Globus pallidus (tissue), 1 donor: ENCODE data around the gene TMEM135.
A peak's percentile ranks its signal among the peaks of the same experiment; 100 is the strongest.

Experiments
- DNase-seq: peaks from one replicate; pipeline ENCODE4 v3.0.0-alpha.2; 2015; ENCODE audit warnings: low spot score

TMEM135 gene

DNA sequence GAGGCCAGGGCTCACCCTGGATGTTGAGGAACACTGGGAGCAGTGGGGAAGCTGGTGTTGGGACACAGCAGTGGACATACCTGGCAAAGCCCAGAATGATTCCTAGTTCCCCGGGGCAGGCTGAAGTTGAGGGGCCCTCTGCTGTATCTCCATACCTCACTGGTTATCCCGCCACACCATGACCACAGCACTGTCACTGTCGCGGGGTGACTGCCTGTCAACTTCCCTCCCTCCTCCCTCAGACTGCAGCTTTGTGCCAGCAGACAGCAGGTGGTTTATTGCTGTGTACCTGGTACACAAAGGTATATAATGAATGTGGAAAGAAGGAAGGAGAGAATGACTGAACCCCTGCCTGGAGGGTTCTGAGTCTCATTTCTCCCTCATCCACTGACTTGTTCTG, 318.7 kb downstream of the TMEM135 start:
- no peak for DNase-seq

DNA sequence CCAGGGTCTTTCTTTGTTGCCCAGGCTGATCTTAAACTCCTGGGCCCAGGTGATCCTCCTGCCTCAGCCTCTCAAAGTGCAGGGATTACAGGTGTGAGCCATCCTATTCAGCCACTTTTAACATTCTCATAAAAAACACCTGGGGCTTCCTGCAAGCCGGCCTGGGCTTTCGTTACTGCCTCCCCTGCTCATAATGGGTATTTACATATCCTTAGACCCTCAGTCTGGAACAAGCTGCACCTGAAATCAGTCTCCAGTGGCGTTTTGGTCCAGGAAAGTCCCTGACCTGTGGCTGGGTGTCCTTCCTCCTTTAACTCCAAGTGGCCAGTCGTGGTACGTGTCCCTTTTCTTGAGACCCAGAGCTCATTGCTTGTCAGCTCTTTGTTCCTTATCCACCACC, 320.7 kb downstream of the TMEM135 start:
- no peak for DNase-seq

DNA sequence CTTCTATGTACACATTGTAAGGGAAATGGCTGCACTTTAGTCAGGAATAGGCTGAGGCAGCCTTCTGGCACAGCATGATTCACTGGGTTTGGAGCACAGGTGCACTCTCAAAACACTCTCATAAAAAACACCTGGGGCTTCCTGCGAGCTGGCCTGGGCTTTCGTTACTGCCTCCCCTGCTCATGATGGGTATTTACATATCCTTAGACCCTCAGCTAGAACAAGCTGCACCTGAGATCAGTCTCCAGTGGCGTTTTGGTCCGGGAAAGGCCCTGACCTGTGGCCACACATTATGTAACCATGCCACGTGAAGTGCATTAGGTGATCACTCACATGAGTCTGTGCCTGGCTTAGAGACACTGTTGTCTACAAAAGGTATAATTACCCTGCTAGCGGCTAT, 321.7 kb downstream of the TMEM135 start:
- DNase-seq = no peak

DNA sequence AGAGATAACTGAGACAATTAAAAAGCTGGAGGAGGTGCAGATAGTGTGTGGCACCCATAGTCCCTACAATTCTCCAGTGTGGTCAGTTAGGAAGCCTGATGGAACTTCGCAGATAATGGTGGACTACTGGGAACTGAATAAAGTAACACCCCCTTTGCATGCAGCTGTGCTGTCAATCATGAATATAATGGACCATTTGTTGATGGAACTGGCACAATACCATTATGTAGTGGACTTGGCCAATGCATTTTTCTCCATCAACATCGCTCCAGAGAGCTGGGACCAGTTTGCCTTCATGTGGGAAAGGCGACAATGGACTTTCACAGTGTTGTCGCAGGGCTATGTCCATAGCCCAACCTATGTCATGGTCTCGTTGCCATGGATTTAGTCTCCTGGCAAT, 324.2 kb downstream of the TMEM135 start:
- peak; percentile 53 for DNase-seq

DNA sequence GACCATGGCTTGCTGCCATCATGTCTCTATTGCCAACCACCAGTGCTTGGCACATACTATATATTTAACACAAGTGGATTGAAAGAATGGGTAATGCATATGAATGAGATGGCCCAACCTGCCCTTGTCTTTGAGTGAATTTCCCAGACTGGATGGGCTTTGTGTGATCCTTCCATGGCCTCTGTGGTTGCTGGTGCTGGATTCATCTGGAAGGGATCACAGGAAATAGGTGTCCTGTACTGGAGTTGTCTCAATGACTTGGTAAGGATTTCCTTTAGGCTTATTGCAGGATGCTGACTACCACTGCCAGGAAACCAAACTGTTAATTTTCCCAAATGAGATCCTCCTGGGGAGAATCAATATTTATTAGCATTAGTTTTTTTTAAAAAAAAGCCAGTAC, 328.6 kb downstream of the TMEM135 start:
- no peak for DNase-seq

DNA sequence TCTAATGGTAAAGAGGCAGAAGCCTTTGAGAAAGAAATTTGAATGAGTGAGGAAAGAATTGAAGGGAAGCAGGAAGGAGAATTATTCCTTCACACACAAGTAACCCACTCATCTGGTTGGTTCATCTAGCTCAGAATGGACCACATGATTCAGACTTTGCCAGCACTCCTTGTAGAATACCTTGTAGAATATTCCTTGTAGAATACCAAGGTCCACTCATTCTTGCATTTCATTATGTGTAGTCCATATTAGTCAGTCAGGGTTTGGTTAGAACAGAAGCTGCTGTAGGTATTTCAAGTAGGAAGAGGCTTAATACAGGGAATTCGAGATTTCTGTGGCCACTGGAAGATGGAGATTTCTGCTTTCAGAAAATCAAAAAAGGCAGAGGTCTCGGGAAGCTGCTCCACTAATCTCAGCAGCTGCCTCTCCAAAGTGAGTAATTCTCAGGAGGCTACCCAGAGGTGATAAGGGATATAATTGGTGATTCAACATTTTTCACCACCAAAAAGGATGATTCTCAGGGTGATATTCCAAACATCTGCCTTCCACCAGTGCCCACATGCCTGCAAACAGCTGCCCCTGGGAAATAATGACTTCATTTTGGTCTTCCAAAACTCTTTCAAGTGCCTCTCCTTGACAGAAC, 329.1 kb downstream of the TMEM135 start:
- no peak for DNase-seq

DNA sequence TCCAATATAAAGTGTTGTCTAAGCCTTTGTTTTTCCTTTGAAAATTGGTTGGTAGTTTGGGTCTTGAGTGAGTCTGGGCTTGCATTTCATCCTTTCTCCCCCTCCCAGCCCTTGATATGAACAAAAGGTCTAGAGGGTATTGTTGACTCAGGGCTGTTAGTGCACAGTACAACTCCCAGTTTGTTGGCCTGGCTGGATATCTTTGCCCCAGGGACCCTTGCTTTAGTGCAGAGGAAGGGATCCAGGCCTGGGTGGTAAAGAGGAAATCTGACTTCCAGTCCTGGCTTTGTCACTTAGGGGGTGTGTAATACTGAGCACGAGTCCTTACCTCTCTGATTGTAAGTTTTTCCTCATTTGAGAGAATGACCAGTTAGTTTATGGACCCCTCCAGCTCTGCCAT, 330.4 kb downstream of the TMEM135 start:
- no peak for DNase-seq

DNA sequence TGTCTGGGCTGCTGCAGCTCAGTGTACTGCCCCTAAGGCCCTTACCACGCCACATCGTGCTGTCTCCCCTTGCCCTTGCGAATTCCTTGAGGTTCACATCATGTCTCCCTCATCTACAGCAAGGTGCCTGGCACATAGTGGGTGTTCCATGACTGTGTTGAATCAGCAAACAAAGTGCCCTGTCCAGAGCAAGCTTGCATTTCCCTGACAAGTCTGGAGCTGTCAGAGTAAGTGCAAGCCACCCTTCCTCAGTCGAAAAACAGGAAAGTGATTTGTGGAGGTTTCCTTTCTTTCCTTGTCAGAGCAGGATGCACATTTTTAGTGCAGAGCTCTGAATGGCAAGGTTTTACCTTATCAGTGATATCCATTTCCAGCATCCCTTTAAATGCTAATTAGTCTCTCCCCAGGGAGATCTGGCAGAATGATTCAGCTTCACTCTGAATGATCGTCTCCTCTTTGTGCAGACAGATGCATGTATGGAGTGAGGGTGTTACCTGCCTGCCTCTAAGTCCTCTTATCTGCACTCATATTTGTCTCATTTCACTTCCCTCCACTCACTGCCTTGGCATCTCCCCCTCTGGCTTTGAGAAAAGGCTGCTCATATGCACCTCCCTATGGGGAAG, 331.2 kb downstream of the TMEM135 start:
- no peak for DNase-seq

DNA sequence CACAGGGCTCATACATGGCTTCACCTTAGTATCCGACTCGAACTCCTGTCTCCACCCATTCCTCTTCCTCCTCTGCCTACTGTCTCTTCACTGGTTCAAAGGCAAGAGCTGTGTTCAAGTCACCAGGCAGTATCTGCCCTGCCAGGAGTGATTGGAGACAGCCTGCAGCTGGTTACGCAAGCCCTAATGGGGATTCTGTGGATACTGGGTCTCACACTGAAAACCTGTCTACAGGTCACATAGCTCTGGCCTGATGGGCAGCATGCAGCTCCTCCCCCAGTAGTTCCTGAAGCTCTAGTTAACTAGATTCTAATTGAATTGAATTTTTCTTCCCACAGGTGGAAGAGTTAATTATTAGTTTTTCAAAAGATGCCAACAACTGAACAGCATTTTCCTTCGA, 332.2 kb downstream of the TMEM135 start:
- no peak for DNase-seq

DNA sequence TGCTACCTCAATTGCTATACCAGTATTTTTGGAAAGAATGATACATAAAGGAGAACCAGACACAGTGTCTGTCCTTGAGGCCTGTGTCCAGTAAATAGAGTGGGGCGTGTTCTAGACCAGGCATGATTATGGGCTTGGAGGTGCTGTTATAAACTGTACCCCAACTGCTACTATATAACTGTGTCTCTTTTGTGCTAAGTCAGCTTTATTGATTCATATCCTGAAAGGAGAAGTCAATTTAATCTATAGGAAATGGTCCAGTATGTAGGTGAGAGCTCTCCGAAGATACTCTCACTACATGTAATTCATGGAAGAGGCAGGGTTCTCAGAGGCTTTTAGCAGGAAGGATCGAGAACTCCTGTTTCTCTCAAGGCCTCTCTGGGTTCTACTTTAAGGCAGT, 334.3 kb downstream of the TMEM135 start:
- no peak for DNase-seq
